Thoracic aorta (tissue), 2 donors: ENCODE data around the gene UBAC2. TPM values are rescaled to one million over a fixed set of nuclear protein-coding genes. Genes with fewer than 3 reads are reported as not detected.

Experiments used
- ATAC-seq: fragments of 150-250 bp; one replicate; pipeline ENCODE4 v1.8.0; 2017; ENCODE audit warnings: low read depth; ENCODE audit not compliant: insufficient number of reproducible peaks, low FRiP score
- DNase-seq: peaks from one replicate; pipeline ENCODE4 v3.0.0-alpha.2; 2020; ENCODE audit warnings: low spot score
- H3K27ac ChIP-seq, 2 donors: fragments of 200-600 bp; sonication (generic); 1 replicate in 1 of 2; 2 replicates in 1 of 2; pipeline ENCODE4 v1.5.1; 2016; ENCODE audit warnings: mild to moderate bottlenecking in 2 of 2, moderate library complexity in 2 of 2
- H3K27me3 ChIP-seq: fragments of 200-600 bp; sonication (generic); replicated peaks from 2 replicates; pipeline ENCODE4 v1.6.0; 2016; ENCODE audit warnings: mild to moderate bottlenecking; ENCODE audit not compliant: insufficient read depth
- H3K36me3 ChIP-seq: fragments of 200-600 bp; sonication (generic); one replicate; pipeline ENCODE4 v1.5.1; 2016
- H3K4me1 ChIP-seq, 2 donors: fragments of 200-600 bp; sonication (generic); 1 replicate in 1 of 2; 2 replicates in 1 of 2; pipeline versions ENCODE4 v1.5.1 to v1.6.0; 2016; ENCODE audit warnings: low read depth in 2 of 2, mild to moderate bottlenecking in 1 of 2; ENCODE audit not compliant: control insufficient read depth in 1 of 2
- H3K4me3 ChIP-seq: fragments of 200-600 bp; sonication (generic); 2 replicates; pipeline ENCODE4 v1.5.1; 2016; ENCODE audit warnings: mild to moderate bottlenecking
- H3K9me3 ChIP-seq: fragments of 200-600 bp; sonication (generic); 2 replicates; pipeline ENCODE4 v1.5.1; 2016
- CTCF ChIP-seq: fragments of 200-600 bp; sonication (generic); IDR thresholded peaks from one replicate; pipeline ENCODE4 v1.5.1; 2019; ENCODE audit warnings: antibody characterized with exemption
- total RNA-seq, 2 donors: library from RNA; depleted of rRNA; stranded (reverse); fragments of >200 nt; gene quantifications; one replicate each; pipeline versions ENCODE4 v1.1.0 to v1.2.3, GENCODE V29; 2016

The UBAC2 gene
- total RNA-seq, 2 donors from 2014 or later: 41.3 to 49.7 TPM

GRCh38 chr13:99281811-99282263, 81.2 kb downstream of the UBAC2 start:
- Histone ChIP-seq H3K4me1 (peaks cover 11 to 33% of the 10 kb centered on the region in 2 donors), H3K36me3 (no peaks in the 10 kb centered on the region), H3K4me3 (no peak overlapping the region), H3K27ac (peak overlapping the region; percentile 38 to 51), H3K27me3 (no peaks in the 10 kb centered on the region), H3K9me3 (no peaks in the 10 kb centered on the region)
- DNase-seq (peak; percentile 10), ATAC-seq (no peak)
- no peak for TF ChIP-seq CTCF

DNA sequence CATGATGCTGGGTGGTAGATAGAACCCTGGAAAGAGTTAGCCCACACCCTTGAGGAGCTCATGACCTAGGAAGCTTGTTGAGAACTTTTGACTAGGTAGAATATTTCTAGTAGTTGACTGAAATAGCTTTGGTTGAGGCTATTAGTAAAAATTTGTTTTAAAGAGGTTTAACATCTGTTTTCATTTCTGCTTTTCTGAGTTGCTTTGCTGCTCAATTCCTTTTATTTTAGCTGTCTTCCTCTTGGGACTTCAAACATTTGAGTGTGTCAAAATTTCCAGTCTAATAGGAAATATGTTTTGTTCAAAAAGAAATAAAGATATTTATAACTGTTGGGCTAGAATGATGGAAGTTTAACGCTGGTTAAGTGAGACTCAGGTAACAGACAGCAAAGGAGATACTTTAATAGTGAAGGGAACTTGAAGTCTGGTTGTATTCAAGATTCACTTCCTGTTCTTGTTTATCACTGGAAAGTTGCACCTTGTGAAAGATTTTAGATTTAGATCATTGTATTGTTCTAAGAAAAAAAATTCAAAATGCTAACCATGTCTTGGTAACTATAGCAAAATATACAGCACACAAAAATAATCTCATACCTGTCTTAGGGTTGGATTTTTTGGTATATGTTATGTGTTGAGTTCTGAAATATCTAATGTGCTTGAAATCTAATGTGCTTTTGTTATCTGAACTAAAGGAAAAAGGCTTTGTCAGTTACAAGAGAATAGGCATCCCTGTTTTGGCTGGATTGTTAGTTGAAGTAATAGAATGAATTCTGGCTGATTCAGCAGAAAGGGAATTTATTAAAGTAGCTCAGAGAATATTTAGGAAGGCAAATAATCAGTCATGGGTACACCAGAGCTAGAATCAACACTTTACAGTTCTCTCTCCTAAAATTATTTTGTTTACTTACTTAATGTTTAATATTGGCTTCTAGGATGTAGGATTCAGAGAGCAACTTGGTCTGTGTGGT, 81.9 kb downstream of the UBAC2 start:
- DNase-seq (no peak), ATAC-seq (no peak)
- Histone ChIP-seq H3K9me3 (no peaks in the 10 kb centered on the region), H3K36me3 (no peaks in the 10 kb centered on the region), H3K4me1 (peaks cover 11 to 39% of the 10 kb centered on the region in 2 donors), H3K27ac (peak overlapping the region; percentile 38 to 51), H3K4me3 (no peak overlapping the region), H3K27me3 (no peaks in the 10 kb centered on the region)
- TF ChIP-seq CTCF: no peak

DNA sequence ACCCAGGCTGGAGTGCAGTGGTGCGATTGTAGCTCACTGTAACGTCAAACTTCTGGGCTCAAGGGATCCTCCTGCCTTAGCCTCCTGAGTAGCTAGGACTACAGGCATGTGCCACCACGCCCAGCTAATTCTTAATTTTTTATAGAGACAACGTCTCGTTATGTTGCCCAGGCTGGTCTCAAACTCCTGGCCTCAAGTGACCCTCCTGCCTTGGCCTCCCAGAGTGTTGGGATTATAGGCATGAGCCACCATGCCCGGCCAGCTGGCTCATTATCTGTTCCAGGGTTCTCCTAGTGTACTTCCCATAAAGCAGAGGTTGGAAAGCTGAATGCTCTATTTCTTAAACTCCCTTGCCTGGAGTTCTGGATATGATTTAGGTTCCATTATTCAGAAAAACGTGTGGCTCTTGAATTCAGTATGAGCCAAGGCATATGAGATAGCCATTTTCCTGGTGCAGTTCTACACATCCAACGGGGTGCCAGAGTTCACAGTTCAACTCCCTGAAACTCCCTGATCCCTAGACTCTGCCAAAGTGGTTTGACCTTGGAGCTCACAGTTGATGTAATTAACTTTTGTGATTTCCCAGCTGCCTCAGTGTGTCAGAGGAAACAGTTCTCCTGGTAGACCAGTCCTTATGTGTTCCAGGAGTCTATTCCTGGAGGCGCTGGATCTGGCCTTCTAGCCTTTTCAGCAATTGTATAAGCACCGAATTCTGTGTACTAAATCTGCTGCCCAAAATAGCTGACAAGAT, 85.0 kb downstream of the UBAC2 start:
- Histone ChIP-seq H3K36me3 (no peaks in the 10 kb centered on the region), H3K27ac (no peak overlapping the region), H3K4me1 (peaks cover 21 to 54% of the 10 kb centered on the region in 2 donors), H3K4me3 (no peak overlapping the region), H3K27me3 (no peaks in the 10 kb centered on the region), H3K9me3 (no peaks in the 10 kb centered on the region)
- no peak for ATAC-seq
- no peak for DNase-seq
- TF ChIP-seq CTCF: no peak

GRCh38 chr13:99287551-99287950, 86.9 kb downstream of the UBAC2 start:
- peaks cover 14 to 41% of the 10 kb centered on the region in 2 donors for H3K4me1 ChIP-seq
- H3K27ac ChIP-seq: peak overlapping the region; percentile 39 to 57
- peak overlapping the region; percentile 47 for H3K4me3 ChIP-seq
- DNase-seq: no peak
- no peaks in the 10 kb centered on the region for H3K9me3 ChIP-seq
- H3K36me3 ChIP-seq: no peaks in the 10 kb centered on the region
- H3K27me3 ChIP-seq: no peaks in the 10 kb centered on the region
- no peak for TF ChIP-seq CTCF
- ATAC-seq: no peak

GRCh38 chr13:99288089-99288488, 87.4 kb downstream of the UBAC2 start:
- Histone ChIP-seq H3K36me3 (no peaks in the 10 kb centered on the region), H3K9me3 (no peaks in the 10 kb centered on the region), H3K4me3 (peak overlapping the region; percentile 47), H3K27me3 (no peaks in the 10 kb centered on the region), H3K27ac (peak overlapping the region; percentile 39 to 57), H3K4me1 (peaks cover 12 to 36% of the 10 kb centered on the region in 2 donors)
- DNase-seq (no peak), ATAC-seq (no peak)
- no peak for TF ChIP-seq CTCF
